Measurements from ENCODE around the gene PI4KA.

DNA sequence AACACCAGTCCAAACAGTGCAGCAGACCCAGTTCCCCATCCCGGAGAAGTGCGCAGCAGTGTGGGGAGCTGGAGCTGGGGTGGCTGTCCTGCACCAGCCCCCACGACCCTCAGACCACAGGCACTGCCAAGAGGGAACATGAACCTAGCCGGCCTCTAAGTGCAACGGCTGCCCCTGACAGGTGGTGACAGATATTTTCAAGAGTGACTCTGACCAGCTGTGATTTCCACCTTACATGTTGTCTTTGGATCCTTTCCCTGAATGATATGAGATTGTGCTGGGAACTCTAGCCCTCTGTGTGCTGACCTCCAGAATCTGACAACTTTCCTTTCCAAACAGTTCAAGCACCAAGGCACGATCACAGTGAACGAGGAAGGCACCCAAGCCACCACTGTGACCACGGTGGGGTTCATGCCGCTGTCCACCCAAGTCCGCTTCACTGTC lies 72.1 kb downstream of the PI4KA start:
- TF ChIP-seq POLR2A (IDR thresholded peaks at IDR 0.05): no peak
- TF ChIP-seq, protein P1, sequence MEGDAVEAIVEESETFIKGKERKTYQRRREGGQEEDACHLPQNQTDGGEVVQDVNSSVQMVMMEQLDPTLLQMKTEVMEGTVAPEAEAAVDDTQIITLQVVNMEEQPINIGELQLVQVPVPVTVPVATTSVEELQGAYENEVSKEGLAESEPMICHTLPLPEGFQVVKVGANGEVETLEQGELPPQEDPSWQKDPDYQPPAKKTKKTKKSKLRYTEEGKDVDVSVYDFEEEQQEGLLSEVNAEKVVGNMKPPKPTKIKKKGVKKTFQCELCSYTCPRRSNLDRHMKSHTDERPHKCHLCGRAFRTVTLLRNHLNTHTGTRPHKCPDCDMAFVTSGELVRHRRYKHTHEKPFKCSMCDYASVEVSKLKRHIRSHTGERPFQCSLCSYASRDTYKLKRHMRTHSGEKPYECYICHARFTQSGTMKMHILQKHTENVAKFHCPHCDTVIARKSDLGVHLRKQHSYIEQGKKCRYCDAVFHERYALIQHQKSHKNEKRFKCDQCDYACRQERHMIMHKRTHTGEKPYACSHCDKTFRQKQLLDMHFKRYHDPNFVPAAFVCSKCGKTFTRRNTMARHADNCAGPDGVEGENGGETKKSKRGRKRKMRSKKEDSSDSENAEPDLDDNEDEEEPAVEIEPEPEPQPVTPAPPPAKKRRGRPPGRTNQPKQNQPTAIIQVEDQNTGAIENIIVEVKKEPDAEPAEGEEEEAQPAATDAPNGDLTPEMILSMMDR (IDR thresholded peaks at IDR 0.05): no peak

All from upper lobe of left lung (tissue), 4 donors.